Fibroblast of skin of left biceps (primary cell): ENCODE results near the gene GOSR2.
"Not testable (repeated sequence)": the region's sequence is repeated elsewhere in the genome, so short reads cannot be mapped to it uniquely, and the experiment has no call there.

ENCODE experiments used
- DNase-seq, 2 experiments: peaks; one replicate each; pipeline ENCODE4 v3.0.0-alpha.2; 2013; ENCODE audit warnings: low read depth in 2 of 2

The GOSR2 gene

DNA sequence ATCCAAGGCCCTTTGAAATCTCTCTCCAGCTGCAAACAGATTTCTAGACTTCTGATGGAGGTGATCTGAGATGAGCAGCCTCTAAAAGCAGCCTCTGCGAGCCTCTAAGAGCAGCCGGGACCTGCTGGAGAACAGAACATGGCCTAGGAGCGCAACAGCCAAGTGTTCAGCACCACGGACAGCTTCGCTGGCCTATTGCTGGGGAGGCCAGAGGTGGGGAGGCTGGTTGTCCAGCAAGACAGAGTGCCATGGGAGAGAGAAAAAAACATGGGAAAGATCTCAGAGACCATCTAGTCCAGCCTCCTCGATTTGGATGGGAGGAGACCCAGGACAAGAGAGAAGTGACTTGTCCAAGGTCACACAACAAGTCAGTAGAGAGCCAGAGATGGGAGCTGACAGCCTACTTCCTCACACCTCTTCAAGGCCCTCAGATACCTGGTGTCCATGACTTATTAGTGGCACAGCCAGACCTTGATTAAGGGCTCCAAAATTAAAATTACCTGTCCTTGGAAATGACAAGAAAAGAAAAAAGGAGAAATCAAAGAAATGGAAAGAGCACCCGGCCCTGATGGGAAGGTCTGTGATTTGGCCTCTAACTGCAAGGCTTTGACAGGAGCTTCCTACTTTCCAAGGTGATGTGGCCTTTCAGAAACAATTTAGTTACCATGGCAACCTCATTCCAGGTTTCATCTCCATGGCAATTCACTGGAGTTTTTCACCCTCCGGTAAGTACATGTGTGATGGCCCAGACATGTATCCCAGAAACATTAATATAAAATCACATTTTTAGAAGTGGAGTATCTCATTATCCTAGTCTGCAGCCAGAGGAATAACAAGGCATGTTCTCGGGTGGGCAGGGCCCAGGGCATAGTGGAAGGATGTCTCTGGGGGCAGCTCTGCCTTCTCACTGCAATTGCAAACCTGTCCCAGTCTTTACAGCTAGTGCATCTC is 41.6 kb downstream of the GOSR2 start:
- DNase-seq = no peak

GRCh38 chr17:46968224-46968834 is 45.4 kb downstream of the GOSR2 start:
- DNase-seq = no peak

DNA sequence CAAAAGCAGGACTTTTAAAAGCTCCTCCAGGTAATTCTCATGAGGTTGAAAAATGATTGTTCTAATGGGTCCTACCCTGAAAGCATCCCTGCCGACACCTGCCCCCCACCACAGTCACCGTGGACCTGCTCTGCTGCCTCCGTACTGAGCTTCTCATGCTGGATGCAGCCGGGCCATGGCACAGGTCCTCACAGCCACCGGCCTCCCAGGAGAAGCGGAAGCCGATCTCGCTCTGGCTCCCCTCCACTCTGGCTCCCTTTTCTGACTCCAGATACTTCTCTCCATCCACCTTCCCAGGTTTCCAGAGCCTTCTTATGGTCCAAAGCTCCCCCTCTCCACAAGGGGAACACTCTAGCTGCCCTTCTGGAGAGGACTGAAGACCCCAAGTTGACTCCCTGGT is 45.9 kb downstream of the GOSR2 start:
- no peak for DNase-seq

- DNase-seq = no peak
Measured at GRCh38 chr17:46971647-46972300, 48.8 kb downstream of the GOSR2 start.

- no peak for DNase-seq
Measured at GRCh38 chr17:46972346-46972745, 49.4 kb downstream of the GOSR2 start.

DNA sequence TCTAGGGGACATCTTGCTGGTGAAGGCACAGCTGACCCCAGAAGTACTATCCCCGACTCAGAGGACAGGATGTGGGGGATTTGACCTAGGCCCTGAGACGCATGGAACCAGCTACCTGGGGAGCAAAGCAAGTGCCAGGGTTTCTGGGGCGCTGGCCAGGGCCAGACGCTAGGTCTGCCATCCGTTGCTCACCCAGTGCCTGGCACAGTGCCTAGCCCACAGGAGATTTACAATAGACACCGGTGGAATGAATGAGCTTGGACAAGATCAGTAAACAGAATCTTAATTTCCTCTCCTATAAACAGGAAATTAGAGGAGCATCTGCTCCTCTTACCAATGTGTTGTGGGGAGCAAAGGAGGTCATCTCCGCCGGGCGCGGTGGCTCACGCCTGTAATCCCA is 51.1 kb downstream of the GOSR2 start:
- no peak for DNase-seq

GRCh38 chr17:46975287-46975686 is 52.3 kb downstream of the GOSR2 start:
- DNase-seq = no peak

DNA sequence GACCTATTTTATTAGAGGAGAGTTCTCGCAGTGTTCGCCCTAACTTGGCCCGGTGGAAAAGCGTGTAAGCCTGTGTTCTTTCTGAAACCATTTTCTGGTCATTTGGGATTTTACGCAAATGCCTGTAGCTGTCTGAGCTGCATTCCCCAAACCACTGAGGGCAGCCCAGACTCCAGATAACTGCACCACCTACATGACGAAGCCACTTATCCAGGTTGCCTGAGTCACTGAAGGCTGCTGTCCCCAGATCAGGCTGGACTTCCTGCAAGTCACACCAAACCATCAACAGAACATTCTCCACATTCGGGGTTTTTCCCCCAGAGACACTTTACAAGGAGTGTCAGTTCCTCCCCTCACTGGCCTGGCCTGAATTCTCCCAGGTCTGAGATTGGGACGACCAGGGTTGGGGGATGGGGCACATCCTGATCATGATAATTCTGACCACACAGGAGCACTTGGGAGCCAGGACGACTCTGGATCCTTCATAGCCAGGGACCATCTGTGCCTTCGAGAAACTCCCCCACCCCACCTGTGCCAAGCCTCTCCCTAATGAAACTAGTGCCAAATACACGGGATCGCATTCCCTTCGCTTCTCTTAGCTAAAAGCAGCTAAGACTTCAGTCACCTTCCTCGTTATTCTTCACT is 53.8 kb downstream of the GOSR2 start:
- no peak for DNase-seq

- no peak for DNase-seq
Measured at GRCh38 chr17:46977348-46977747, 54.4 kb downstream of the GOSR2 start.

DNA sequence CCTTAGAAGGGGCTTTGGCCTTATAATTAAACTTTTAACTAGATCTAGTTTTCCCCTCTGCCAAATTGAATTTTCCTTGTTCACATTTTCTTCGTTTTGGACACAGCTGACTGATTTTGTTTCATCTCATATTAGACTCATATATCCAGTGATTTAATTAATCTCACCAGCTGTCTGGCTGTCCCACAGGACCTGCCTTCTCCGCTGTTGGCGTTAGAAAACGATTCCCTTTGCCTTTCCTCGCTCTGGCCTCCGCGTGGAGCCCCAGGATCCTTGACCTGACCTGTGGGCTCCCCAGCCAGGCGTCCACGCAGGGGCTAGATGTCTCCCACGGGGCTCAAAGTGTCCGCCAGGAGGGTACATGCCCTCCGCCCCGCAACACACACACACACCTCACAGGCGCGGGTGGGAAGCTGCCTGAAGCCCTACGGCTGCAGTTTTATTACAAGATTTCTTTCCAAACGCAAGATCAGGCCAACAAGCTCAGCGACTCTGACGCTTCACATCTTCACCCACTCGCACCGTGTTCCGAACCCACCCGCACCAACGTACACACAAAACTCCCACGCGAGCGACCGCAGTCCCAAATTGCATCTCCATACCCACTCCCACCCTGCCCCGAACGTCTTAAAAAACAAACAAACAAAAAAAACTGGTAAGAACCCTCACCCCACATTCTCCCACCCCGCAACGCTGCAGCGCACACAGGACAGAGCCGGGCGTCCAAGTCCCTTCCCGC is 55.0 kb downstream of the GOSR2 start:
- DNase-seq = no peak

DNA sequence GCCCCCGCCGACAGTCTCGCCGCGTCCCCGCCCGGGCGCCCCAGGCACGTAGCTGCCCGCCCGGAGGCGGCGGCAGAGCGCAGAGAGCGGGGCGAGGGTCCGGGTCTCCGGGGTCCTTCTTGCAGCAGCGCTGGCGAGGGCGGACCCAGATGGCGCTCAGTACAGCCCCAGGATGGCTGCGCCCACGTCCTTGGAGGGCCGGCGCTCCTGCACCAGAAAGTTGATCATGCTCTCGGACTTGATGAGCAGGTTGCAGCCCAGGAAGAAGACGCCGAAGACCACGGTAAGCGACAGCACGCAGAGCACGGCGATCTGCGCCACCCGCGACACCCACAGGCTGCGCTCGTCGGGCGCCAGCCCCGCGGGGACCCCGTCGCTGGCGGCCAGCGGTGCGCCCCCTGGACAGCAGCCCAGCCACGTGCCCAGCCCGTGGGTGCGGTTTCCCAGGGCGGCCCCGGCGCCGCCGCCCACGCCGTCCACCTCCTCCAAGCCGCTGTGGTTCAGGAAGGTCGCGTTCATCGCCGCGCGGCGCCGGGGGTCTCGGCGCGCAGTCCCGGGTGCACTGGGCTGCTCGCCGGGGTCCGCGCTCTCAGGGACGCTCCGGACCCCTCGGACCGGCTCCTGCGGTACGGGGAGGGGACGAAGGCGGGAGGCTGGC is 55.7 kb downstream of the GOSR2 start:
- no peak for DNase-seq

GRCh38 chr17:46979147-46979863 is 56.3 kb downstream of the GOSR2 start, which contains the start of gene RPRML:
Gene RPRML (minus strand): TSS chr17:46979253. CDS start chr17:46979007, 246 bp downstream.
- DNase-seq = no peak

DNA sequence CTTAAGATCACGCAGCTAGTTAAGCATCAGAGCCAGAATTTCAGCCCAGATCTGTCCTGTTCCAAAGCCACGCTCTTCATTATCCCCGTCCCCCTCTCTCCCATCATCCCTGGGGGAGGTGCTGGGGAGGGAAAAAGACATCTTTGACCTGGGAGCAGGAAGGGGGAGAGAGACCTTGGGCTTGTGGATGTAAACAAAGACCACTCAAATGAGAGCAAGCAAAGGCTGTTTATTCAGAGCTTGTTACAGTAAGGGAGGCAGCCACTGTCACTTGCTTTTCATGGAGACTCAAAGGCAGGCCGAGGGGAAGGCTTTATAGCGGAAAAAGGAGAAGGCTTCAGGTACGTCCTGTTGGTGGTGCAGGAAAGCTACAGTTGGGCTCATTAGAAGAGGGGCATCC is 59.6 kb downstream of the GOSR2 start:
- no peak for DNase-seq

- DNase-seq = no peak
Measured at GRCh38 chr17:46983782-46984181, 60.8 kb downstream of the GOSR2 start.

DNA sequence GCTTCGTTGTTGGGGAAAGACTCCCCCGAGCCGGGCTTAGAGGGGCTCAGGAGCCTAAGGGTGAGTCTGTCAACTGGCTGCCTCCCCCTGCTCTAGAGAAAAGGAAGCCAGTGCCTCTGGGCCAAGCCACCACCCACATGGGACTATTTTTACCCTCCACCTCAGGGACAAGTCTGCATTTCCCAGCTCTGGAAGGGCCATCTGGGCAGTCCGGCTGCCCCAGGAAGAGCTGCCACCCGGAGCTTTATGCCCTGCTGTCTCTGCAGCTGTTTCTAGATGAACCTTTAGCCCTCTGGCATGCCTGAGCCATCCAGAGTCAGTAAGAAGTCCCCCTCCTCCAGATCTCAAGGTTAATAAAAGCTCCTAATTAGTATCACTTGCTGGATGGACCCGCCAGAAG is 61.4 kb downstream of the GOSR2 start:
- no peak for DNase-seq

GRCh38 chr17:46984892-46985291 is 61.9 kb downstream of the GOSR2 start:
- no peak for DNase-seq

DNA sequence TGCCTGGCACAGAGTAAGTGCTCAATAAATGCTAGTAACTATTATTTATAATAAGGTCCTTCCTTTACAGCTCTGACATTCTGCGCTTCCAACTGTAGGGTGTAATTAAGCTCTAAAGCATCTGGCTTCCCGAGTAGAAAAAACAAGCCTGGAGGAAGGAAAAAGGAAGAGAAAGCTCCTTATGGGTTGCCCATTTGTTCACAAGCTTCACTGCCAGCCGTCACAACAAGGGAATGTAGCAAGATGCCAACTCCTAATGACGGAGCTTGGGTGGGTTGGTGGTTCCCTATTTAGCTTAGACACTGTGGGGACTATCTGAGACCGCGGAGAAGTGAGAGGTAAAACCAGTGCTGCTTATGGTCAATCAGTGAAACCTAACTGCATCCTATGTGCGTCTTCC is 63.4 kb downstream of the GOSR2 start:
- DNase-seq = no peak

DNA sequence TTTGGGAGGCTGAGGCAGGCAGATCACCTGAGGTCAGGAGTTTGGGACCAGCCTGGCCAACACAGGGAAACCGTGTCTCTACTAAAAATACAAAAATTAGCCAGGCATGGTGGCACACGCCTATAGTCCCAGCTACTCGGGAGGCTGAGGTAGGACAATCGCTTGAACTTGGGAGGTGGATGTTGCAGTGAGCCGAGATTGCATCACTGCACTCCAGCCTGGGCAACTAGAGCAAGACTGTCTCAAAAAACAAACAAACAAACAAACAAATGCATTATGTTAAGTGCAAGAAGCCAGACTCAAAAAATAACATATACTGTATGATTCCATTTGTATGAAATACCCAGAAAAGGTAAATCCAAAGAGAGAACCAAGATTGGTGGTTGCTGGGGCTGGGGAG is 65.0 kb downstream of the GOSR2 start:
- not testable (repeated sequence) for DNase-seq

DNA sequence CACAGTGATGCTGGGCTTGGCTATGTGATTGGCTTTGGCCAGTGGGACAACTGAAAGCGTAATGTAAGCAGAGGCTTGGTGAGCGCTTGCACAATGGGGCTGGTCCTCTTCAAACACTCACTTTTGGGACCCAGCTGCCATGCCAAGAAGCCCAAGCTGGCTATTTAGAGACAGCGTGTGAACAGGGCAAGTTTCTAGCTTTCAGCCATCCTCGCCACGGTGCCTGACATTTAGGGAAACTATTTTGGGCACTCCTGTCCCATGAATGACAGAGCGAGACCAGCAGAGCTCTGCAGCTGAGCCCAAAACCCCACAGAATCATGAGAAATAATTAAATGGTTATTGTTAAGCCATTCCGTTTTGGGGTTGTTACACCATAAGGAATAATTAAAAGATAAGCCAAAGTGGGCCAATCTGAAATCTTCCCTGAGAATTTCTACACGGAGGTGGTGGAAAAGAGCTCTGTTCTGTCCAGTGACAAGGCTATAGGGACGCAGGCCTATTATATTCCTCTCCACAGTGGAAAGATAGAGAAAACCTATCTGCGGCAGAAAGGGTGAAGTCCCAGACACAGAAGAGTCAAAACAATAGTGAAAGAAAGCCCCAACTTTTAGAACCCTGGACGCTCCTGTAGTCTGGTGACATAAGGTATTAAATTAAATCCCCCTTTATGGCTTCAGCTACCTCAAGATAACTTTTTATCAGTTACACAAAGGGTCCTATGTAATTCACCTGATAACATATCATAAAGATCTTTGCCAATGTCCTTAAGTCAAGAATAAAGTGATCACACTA is 66.9 kb downstream of the GOSR2 start:
- no peak for DNase-seq
